HG03097 (cell line): ENCODE results near the gene GPR89A.
"Not testable (repeated sequence)": the region's sequence is repeated elsewhere in the genome, so short reads cannot be mapped to it uniquely, and the experiment has no call there.

Experiments used
- ATAC-seq: cut with Tn5 transposase; IDR thresholded peaks from one replicate; pipeline ENCODE4 v1.9.1; 2021; ENCODE audit not compliant: unreplicated experiment, low FRiP score

The GPR89A gene

GRCh38 chr1:145684858-145685257 is 77.1 kb downstream of the GPR89A start:
- ATAC-seq, result not testable (repeated sequence)

- not testable (repeated sequence) for ATAC-seq
These were observed 78.3 kb downstream of the GPR89A start for GRCh38 chr1:145686078-145686477.

- ATAC-seq, result no peak
These were observed 80.5 kb downstream of the GPR89A start for GRCh38 chr1:145688328-145688727.

GRCh38 chr1:145688924-145689323 is 81.1 kb downstream of the GPR89A start:
- ATAC-seq, result no peak

- ATAC-seq, result no peak
These were observed 82.1 kb downstream of the GPR89A start for GRCh38 chr1:145689922-145690321.

- ATAC-seq, result peak; percentile 85
These were observed 83.1 kb downstream of the GPR89A start for GRCh38 chr1:145690587-145691558.

GRCh38 chr1:145692785-145693443 is 85.1 kb downstream of the GPR89A start:
- ATAC-seq, result no peak

GRCh38 chr1:145695821-145696629 is 88.2 kb downstream of the GPR89A start:
- ATAC-seq, result no peak

- ATAC-seq, result no peak
These were observed 88.8 kb downstream of the GPR89A start for GRCh38 chr1:145696630-145696960.

GRCh38 chr1:145701306-145701862 is 93.6 kb downstream of the GPR89A start:
- ATAC-seq, result no peak

- no peak for ATAC-seq
These were observed 94.3 kb downstream of the GPR89A start for GRCh38 chr1:145702052-145702451.

GRCh38 chr1:145702826-145703225 is 95.0 kb downstream of the GPR89A start:
- no peak for ATAC-seq

- ATAC-seq, result no peak
These were observed 97.8 kb downstream of the GPR89A start for GRCh38 chr1:145705622-145706021.

GRCh38 chr1:145706086-145706664 is 98.4 kb downstream of the GPR89A start:
- no peak for ATAC-seq

- no peak for ATAC-seq
These were observed 99.5 kb downstream of the GPR89A start, which contains the start of gene PDZK1 for GRCh38 chr1:145707183-145707867. PDZK1 (minus strand) TSS chr1:145707368; CDS start chr1:145688021, 19,347 bp downstream.

GRCh38 chr1:145708063-145708462 is 100.3 kb downstream of the GPR89A start:
- ATAC-seq, result no peak

GRCh38 chr1:145710291-145711027 is 102.7 kb downstream of the GPR89A start:
- no peak for ATAC-seq

GRCh38 chr1:145711213-145711651 is 103.4 kb downstream of the GPR89A start:
- ATAC-seq, result no peak
